Endothelial cell of hepatic sinusoid (primary cell): Measurements from ENCODE around the gene PATJ.
"Not testable (repeated sequence)": the region's sequence is repeated elsewhere in the genome, so short reads cannot be mapped to it uniquely, and the experiment has no call there.

Experiments used
- in situ Hi-C: cut with HindIII; loops from 2 replicates; pipeline ENCODE4 v1.10.0; 2017; ENCODE audit warnings: low sequenced_read_pairs

The PATJ gene, protein sequence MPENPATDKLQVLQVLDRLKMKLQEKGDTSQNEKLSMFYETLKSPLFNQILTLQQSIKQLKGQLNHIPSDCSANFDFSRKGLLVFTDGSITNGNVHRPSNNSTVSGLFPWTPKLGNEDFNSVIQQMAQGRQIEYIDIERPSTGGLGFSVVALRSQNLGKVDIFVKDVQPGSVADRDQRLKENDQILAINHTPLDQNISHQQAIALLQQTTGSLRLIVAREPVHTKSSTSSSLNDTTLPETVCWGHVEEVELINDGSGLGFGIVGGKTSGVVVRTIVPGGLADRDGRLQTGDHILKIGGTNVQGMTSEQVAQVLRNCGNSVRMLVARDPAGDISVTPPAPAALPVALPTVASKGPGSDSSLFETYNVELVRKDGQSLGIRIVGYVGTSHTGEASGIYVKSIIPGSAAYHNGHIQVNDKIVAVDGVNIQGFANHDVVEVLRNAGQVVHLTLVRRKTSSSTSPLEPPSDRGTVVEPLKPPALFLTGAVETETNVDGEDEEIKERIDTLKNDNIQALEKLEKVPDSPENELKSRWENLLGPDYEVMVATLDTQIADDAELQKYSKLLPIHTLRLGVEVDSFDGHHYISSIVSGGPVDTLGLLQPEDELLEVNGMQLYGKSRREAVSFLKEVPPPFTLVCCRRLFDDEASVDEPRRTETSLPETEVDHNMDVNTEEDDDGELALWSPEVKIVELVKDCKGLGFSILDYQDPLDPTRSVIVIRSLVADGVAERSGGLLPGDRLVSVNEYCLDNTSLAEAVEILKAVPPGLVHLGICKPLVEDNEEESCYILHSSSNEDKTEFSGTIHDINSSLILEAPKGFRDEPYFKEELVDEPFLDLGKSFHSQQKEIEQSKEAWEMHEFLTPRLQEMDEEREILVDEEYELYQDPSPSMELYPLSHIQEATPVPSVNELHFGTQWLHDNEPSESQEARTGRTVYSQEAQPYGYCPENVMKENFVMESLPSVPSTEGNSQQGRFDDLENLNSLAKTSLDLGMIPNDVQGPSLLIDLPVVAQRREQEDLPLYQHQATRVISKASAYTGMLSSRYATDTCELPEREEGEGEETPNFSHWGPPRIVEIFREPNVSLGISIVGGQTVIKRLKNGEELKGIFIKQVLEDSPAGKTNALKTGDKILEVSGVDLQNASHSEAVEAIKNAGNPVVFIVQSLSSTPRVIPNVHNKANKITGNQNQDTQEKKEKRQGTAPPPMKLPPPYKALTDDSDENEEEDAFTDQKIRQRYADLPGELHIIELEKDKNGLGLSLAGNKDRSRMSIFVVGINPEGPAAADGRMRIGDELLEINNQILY (N-terminal part only)

DNA sequence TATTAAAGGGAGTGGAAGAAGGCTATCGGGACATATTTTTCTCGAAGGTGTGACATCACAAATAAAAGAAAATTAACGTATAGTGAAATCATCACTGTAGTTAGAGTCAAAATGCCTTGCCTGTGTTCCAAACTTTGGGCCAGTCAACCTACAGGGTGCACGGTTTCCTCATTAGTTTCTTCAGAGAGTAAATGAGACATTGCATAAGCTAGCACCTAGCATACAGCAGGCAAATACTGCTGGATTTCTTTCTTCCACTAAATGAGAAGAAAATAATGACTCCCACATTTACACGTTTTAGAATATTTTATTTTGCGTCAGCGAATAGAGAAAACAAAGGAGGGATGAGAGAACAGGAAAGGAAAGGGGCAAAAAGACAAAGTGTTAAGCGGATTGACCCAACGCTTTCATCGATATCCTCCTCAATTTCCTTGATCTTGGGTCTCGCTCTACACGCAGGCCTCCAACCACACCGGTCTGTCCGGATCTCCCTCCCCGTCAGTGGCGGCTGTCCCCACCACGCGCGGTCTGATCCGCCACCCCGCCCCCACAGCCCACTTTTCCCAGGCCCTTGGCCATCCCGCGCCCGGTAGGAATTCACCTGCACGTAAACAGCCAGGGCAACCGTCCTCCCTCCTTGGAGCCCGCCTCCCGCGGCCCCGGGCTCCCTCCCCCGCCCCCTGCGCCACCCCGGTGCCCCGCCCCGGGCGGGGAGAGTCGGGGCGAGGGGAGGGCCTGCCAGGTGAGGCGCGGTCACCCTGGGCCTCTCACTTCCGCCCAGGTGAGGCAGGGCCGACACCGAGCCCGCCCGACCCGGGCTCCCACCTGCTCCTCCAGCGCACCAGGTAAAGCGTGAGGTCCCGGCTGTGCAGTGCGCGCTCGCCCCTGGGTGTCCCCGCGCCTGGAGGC is at the start of gene PATJ:
TSS of gene PATJ (plus strand) at position 770 of the 909 bp plus-strand sequence. CDS start 20,413 bp downstream, outside the sequence.
- in situ Hi-C loops: no loop called here

DNA sequence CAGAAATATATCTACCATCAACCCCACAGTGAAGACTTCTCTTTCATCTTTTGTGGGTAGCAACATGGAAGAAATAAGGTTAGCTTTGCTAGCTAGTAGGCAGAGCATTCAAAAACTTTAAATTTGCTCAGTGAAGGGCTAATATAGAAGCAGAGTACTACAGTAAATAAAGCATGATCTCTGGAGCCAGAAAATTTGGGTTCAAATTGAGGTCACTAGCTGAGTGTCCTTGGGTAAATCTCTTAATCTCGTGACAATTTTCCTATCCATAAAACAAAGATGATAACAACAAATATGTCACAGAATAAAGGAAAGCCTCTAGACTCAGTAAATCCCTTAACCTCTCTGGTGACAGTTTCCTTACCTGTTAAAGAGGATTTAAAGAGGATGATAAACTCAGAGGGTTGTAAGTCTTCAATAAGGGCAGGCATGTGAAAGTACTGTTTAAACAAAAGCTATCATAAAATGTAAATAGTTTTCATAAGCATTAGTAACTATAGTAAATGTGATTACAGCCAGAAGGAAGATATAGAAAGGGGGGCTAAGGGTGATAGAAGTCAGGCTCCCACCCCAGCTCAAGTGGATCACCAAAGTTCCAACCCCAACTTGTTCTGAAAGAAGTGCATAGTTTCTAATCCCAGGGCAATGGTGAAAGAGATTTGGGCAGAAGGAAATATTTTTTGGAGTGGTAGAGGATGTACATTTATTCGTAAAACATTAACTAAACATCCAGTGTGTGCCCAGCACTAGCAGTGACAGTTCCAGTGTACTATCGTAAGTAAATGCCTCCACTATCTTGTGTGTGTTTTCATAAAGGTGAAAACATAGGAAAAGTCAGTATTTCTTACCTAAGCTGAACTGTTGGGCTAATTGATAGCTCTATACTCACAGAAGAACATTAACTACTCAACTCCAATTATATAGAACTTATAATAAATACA is 42.1 kb upstream of the PATJ start:
- in situ Hi-C loops: no loop called here

- in situ Hi-C loops: no loop called here
These were observed 33.0 kb upstream of the PATJ start for GRCh38 chr1:61708953-61709907.

DNA sequence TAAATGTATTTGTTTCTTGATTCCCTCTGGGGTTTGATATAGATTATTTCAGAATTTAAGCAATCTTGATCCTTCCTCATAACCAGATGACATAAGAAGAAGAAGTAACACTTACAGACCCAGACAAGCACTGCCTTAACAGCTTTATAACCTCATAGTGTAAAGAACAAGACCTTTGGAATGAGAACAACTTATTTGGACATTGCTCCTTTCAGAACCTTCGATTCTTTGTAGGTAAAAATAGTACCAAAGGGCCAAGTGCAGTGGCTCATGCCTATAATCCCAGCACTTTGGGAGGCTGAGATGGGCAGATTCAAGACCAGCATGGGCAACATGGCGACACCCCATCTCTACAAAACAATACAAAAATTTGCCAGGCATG is 32.4 kb upstream of the PATJ start:
- in situ Hi-C loops: no loop called here

DNA sequence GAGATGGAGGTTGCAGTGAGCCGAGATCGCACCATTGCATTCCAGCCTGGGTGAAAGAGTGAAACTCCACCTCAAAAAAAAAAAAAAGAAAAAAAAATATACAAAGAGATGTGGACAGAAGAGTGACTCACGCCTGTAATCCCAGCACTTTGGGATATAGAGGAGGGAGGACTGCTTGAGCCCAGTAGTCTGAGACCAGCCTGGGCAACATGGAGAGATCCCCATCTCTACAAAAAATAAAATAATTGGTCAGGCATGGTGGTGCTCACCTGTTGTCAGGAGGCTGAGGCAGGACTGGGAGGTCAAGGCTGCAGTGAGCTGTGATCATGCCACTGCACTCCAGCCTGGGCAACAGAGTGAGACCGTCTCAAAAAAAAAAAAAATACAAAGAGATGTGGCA is 31.0 kb upstream of the PATJ start:
- in situ Hi-C loops: not testable (repeated sequence)

GRCh38 chr1:61711969-61712368 is 30.3 kb upstream of the PATJ start:
- in situ Hi-C loops: no loop called here

DNA sequence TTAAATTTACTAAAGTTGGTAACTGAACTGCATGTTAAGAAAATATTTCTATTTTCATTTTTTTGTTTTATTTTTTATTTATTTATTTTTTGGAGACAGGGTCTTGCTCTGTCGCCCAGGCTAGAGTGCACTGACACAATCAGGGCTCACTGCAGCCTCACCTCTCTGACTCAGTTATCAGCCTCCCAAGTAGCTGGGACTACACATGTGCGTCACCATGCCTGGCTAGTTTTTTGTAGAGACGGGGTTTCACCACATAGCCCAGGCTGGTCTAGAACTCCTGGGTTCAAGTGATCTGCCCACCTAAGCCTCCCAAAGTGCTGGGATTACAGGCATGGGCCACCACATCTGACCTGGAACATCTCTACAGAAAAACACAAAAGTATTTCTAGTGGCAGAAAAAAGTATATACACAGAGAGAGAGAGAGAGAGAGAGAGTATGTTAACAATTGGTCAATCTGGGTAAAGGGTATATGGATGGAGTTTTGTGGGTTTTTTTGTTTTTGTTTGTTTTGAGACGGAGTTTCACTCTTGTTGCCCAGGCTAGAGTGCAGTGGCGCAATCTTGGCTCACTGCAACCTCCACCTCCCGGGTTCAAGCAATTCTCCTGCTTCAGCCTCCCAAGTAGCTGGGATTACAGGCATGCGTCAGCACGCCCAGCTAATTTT is 23.1 kb upstream of the PATJ start:
- in situ Hi-C loops: not testable (repeated sequence)

- in situ Hi-C loops: no loop called here
These were observed 17.8 kb upstream of the PATJ start for GRCh38 chr1:61724506-61724812.

DNA sequence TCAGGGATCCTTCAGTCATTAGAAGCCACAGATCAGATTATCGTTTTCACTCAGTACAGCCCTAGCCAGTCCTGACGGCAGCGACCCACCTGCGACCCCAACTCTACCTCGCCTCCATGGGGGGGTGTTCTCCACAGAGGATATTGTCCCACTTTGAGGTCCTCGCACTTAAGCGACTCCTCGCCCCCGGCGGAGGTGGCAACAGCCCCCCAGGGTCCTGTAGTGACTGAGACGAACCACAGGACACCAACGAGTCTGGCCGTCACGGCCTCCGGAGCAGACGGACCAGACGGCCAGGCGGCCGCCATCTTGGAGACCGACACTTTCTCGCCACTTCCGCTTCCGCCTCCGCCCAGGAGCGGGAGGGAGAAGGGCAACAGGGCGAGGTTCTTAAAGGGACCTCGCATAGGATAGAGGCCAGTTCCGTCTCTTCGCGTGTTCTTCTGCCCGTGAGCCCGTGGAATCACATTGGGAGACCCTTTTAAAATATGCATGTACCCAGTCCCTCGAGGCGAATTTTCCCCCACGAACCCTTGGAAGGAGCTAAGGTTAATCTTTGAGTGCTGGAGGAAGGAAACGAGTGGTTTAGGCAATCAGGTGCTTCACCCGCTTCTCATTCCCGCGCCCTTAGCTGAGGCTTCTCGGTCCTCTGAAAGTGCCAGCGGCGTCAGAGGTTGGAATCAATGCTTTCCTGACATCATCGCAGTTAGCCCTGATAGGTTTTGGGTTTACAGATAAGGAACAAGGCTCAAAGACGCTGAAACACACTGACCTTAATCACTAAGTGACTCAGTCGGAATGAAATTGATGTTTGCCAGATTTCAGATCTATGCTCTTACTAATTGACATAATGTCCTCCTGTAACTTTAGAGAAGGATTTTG is 17.2 kb upstream of the PATJ start, which contains the start of gene TM2D1:
TSS of gene TM2D1 (minus strand) at position 329 of the 882 bp plus-strand sequence. CDS start at position 308, 21 bp downstream.
- in situ Hi-C loops: no loop called here

- in situ Hi-C loops: no loop called here
These were observed 14.7 kb upstream of the PATJ start for GRCh38 chr1:61727544-61727943.

GRCh38 chr1:61730679-61731078 is 11.6 kb upstream of the PATJ start:
- in situ Hi-C loops: not testable (repeated sequence)

GRCh38 chr1:61732726-61733125 is 9.6 kb upstream of the PATJ start:
- in situ Hi-C loops: no loop called here

GRCh38 chr1:61740751-61741700 is 1.3 kb upstream of the PATJ start:
- in situ Hi-C loops: no loop called here

DNA sequence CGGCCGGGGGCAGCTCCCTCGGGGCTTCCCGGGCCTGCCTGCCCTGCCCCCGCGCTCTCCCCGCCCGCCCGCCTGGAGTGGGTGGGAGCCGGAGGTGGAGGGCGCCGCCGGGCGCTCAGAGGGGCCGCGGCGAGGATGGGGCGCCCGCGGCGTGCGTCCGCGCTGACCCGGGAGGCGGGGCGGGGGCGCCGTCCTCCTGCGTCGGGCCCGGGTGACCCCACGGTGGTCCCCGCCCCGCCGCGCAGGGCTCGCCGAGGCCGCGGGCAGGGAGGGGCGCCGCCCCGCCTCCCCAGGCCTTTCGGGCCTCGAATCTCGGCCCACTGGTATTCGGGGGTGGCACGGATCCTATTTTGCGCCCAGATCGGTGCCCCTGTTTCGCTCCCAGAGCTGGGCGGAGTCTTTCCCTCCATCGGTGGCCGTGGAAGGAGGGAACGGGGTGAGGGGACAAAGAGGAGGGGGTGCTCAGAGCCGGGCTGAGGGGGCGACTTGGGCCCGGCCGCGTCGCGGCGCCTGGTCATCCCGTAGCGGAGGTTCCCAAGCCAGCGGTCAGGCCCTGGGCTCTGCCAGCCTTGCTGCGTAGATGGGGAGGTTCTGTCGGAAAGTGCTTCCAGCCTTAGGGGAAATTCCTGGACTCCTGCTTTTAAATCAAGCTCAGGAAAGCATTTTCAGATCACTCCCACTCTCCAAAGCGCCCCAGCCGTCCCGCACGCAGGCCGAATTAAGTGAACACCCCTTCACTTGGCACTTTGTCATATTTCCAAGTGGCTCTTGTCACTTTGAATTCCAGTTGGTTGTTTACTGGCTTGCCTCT is 545 bp downstream of the PATJ start:
- in situ Hi-C loops: no loop called here

DNA sequence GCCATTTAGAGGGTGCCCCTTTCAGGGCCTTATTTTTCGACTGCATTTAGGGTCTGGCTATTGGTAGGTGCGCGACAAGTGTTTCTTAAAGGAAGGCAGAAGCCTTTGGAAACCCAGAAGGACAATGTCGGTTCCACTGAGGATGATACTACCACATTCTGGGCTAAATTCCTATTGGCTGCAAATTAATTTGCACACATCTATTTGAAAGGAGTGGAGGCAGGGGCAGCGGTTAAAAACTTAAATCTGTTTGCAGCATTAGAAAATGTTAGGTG is 1.1 kb downstream of the PATJ start:
- in situ Hi-C loops: no loop called here
